HepG2 (cell line): ENCODE results near the gene SMAP1. TPM values are rescaled to one million over a fixed set of nuclear protein-coding genes. Genes with fewer than 3 reads are reported as not detected.

Experiments used
- ATAC-seq: fragments of 200-7000 bp; cut with Tn5 transposase; 3 replicates; pipeline ENCODE4 v1.9.1; 2020; ENCODE audit warnings: mild to moderate bottlenecking, moderate library complexity
- BruUV-seq: library from RNA; stranded (reverse); fragments of 400-500 nt; replicated peaks from 2 replicates; lab custom pipeline; 2021; lab: Mats Ljungman, UMichigan
- CTCF ChIA-PET: fragments of 300-600 bp; formaldehyde crosslinking; extraction: SDS; loops from one replicate; lab custom pipeline; 2021; ENCODE audit warnings: low total read pairs, inconsistent platforms, low intra/inter-chr PET ratio; lab: Yijun Ruan, JAX
- POLR2A ChIA-PET: fragments of 350-600 bp; sonication (Branson Sonifier 250); formaldehyde crosslinking; loops from one replicate; lab custom pipeline; 2020; ENCODE audit warnings: antibody characterized with exemption, inconsistent platforms; lab: Yijun Ruan, JAX
- DNase-seq: peaks from one replicate; pipeline ENCODE4 v3.0.0-alpha.2; 2015; ENCODE audit warnings: low spot score
- FAIRE-seq: peaks from 3 replicates; lab custom pipeline; 2011; peaks lifted over from hg19 to GRCh38; lab: Jason Lieb, UNC
- H2AFZ ChIP-seq: one replicate; pipeline ENCODE4 v1.6.1; 2011; ENCODE audit warnings: low read length, inconsistent platforms
- H3K27ac ChIP-seq: fragments of 300-600 bp; 3 replicates; pipeline ENCODE4 v1.8.0; 2011; ENCODE audit warnings: mixed run types, mild to moderate bottlenecking, mixed read lengths, low read length, inconsistent platforms; ENCODE audit not compliant: insufficient read depth; ENCODE audit errors: extremely low read length
- H3K27me3 ChIP-seq, 2 experiments: fragments of 200-600 bp in 1 of 2; 2 replicates in 1 of 2; 3 replicates in 1 of 2; pipeline versions ENCODE4 v1.6.0 to v1.8.0; 2011; ENCODE audit warnings: low read length in 2 of 2, mild to moderate bottlenecking in 2 of 2, moderate library complexity in 2 of 2, inconsistent platforms in 1 of 2; ENCODE audit not compliant: insufficient read depth in 2 of 2, control insufficient read depth in 1 of 2
- H3K36me3 ChIP-seq, 2 experiments: fragments of 200-600 bp in 1 of 2; replicated peaks in 1 of 2; 2 replicates in 1 of 2; 3 replicates in 1 of 2; pipeline versions ENCODE4 v1.5.1 to v1.8.0; 2011; ENCODE audit warnings: low read length in 2 of 2, inconsistent platforms in 1 of 2; ENCODE audit not compliant: insufficient read depth in 2 of 2, control insufficient read depth in 1 of 2
- H3K4me1 ChIP-seq: 2 replicates; pipeline ENCODE4 v1.5.1; 2012; ENCODE audit warnings: low read length, inconsistent platforms; ENCODE audit not compliant: insufficient read depth
- H3K4me2 ChIP-seq: 2 replicates; pipeline ENCODE4 v1.6.0; 2011; ENCODE audit warnings: low read depth, low read length, inconsistent platforms
- H3K4me3 ChIP-seq, 3 experiments: fragments of 200-600 bp in 1 of 3; sonication (generic), shearing (Covaris generic) in 1 of 3; replicated peaks in 1 of 3; 2 replicates each; pipeline ENCODE4 v1.5.1; 2011 to 2016; ENCODE audit warnings: low read length in 3 of 3, inconsistent platforms in 2 of 3, low read depth in 2 of 3, mild to moderate bottlenecking in 2 of 3, control low read depth in 1 of 3, mixed read lengths in 1 of 3; ENCODE audit not compliant: insufficient read depth in 1 of 3
- H3K79me2 ChIP-seq: one replicate; pipeline ENCODE4 v1.6.1; 2011; ENCODE audit warnings: low read length, inconsistent platforms; ENCODE audit not compliant: insufficient read depth
- H3K9ac ChIP-seq: 2 replicates; pipeline ENCODE4 v1.6.0; 2011; ENCODE audit warnings: mild to moderate bottlenecking, low read depth, low read length, inconsistent platforms; ENCODE audit not compliant: insufficient read depth
- H3K9me3 ChIP-seq: 2 replicates; pipeline ENCODE4 v1.5.1; 2012; ENCODE audit warnings: mild to moderate bottlenecking, low read length
- H4K20me1 ChIP-seq: 2 replicates; pipeline ENCODE4 v1.6.0; 2011; ENCODE audit warnings: inconsistent platforms, mild to moderate bottlenecking, low read length, moderate library complexity; ENCODE audit not compliant: insufficient read depth
- ASH2L ChIP-seq: fragments of 300-600, 200-600 bp; sonication (generic); IDR thresholded peaks from 2 replicates; pipeline ENCODE4 v1.7.0; 2017; ENCODE audit warnings: low read depth, mild to moderate bottlenecking, moderate library complexity, mixed read lengths, low read length; ENCODE audit not compliant: insufficient read length
- CBFB ChIP-seq: sonication (generic); formaldehyde crosslinking; IDR thresholded peaks from 2 replicates; pipeline ENCODE4 v1.4.0; 2020; ENCODE audit warnings: missing genetic modification reagents
- HNRNPK ChIP-seq: fragments of 200-400 bp; formaldehyde crosslinking; IDR thresholded peaks from 2 replicates; pipeline ENCODE4 v1.6.1; 2018; ENCODE audit warnings: low read length, low read depth, moderate library complexity, mild to moderate bottlenecking; ENCODE audit not compliant: poor library complexity, severe bottlenecking
- RBM39 ChIP-seq: fragments of 200-400 bp; formaldehyde crosslinking; IDR thresholded peaks from one replicate; pipeline ENCODE4 v1.6.1; 2018; ENCODE audit warnings: antibody characterized with exemption, mild to moderate bottlenecking, low read depth, low read length; ENCODE audit not compliant: poor library complexity, severe bottlenecking
- SRSF1 ChIP-seq: fragments of 200-400 bp; formaldehyde crosslinking; optimal IDR thresholded peaks from 2 replicates; pipeline ENCODE3; 2017; ENCODE audit warnings: mild to moderate bottlenecking, low read depth, low read length, moderate library complexity
- TCF7 ChIP-seq: sonication (generic); IDR thresholded peaks from 2 replicates; pipeline ENCODE4 v1.6.1; 2016; ENCODE audit warnings: antibody characterized with exemption, low read depth
- ZFP36L2 ChIP-seq: sonication (generic); formaldehyde crosslinking; IDR thresholded peaks from 2 replicates; pipeline ENCODE4 v1.4.0; 2020; ENCODE audit warnings: missing genetic modification reagents
- ZNF121 ChIP-seq: sonication (generic); formaldehyde crosslinking; IDR thresholded peaks from 2 replicates; pipeline ENCODE4 v1.5.0; 2020; ENCODE audit warnings: mild to moderate bottlenecking, missing genetic modification reagents
- ZNF34 ChIP-seq: sonication (generic); formaldehyde crosslinking; IDR thresholded peaks from 2 replicates; pipeline ENCODE4 v1.4.0; 2020; ENCODE audit warnings: mild to moderate bottlenecking, missing genetic modification reagents, borderline replicate concordance
- ZNF577 ChIP-seq: sonication (generic); formaldehyde crosslinking; IDR thresholded peaks from 2 replicates; pipeline ENCODE4 v1.4.0; 2020; ENCODE audit warnings: mild to moderate bottlenecking, low read depth, missing genetic modification reagents, borderline replicate concordance
- ZNF598 ChIP-seq: sonication (generic); formaldehyde crosslinking; IDR thresholded peaks from 2 replicates; pipeline ENCODE4 v1.5.1; 2020; ENCODE audit warnings: mild to moderate bottlenecking, missing genetic modification reagents, borderline replicate concordance
- ZNF614 ChIP-seq: IDR thresholded peaks from 2 replicates; pipeline ENCODE4 v1.6.1; 2018; ENCODE audit warnings: missing biosample characterization, missing genetic modification reagents, inconsistent platforms, borderline replicate concordance
- WGBS: methylation state at CpG from one replicate; pipeline ENCODE4 v1.1.6; 2017; ENCODE audit warnings: low lambda C conversion rate; 5-methylcytosine and 5-hydroxymethylcytosine counted together
- in situ Hi-C: cut with HindIII; loops from 2 replicates; pipeline ENCODE4 v1.10.0; 2017; ENCODE audit warnings: low pct_unique_long_range_greater_than_20kb; ENCODE audit not compliant: extremely low pct_ligation_motif_present
- intact Hi-C: fragments of 100-400 bp; cut with micrococcal nuclease; formaldehyde crosslinking; loops from one replicate; pipeline ENCODE4 v1.10.0; 2022; ENCODE audit not compliant: unreplicated experiment
- polyA plus RNA-seq, 8 experiments: library from polyadenylated mRNA; depleted of rRNA in 3 of 8; stranded (reverse) in 7 of 8; unstranded in 1 of 8; fragments of >200 nt; fragmentation: Illumina TruSeq in 4 of 8; extraction: Trizol in 4 of 8; gene quantifications; 2 replicates each; pipeline versions ENCODE4 v1.2.1 to v1.2.3, GENCODE V29; 2011 to 2016; ENCODE audit warnings: low read depth in 4 of 8, missing spikeins in 1 of 8, mixed read lengths in 1 of 8; ENCODE audit not compliant: insufficient read depth in 1 of 8
- total RNA-seq, 5 experiments: library from RNA; depleted of rRNA; stranded (reverse); fragments of >200 nt; fragmentation: Illumina TruSeq; extraction: Trizol; gene quantifications; 2 replicates each; pipeline ENCODE4 v1.2.3, GENCODE V29; 2016; ENCODE audit warnings: low read depth in 1 of 5
- TF ChIP-seq, protein P1 (sequence below): sonication (generic); formaldehyde crosslinking; IDR thresholded peaks from 2 replicates; pipeline ENCODE4 v1.8.1; 2023; ENCODE audit warnings: mild to moderate bottlenecking, inconsistent platforms, moderate library complexity, missing genetic modification reagents, borderline replicate concordance
- TF ChIP-seq, protein P2 (sequence below): sonication (generic); formaldehyde crosslinking; IDR thresholded peaks from 2 replicates; pipeline ENCODE4 v1.9.0; 2022; ENCODE audit warnings: low read depth, missing genetic modification reagents
- TF ChIP-seq, protein P3 (sequence below), 2 experiments: IDR thresholded peaks; 2 replicates each; pipeline ENCODE4 v1.6.1; 2011 to 2012; ENCODE audit warnings: low read length in 2 of 2, borderline replicate concordance in 1 of 2, low read depth in 1 of 2, mild to moderate bottlenecking in 1 of 2, moderate library complexity in 1 of 2

Gene SMAP1
- total and polyA plus RNA-seq, 2 of the 13 experiments (the other 11 are each of a cell fraction or from before 2014, with no cell fraction given), result 13.4 to 17.8 TPM

DNA sequence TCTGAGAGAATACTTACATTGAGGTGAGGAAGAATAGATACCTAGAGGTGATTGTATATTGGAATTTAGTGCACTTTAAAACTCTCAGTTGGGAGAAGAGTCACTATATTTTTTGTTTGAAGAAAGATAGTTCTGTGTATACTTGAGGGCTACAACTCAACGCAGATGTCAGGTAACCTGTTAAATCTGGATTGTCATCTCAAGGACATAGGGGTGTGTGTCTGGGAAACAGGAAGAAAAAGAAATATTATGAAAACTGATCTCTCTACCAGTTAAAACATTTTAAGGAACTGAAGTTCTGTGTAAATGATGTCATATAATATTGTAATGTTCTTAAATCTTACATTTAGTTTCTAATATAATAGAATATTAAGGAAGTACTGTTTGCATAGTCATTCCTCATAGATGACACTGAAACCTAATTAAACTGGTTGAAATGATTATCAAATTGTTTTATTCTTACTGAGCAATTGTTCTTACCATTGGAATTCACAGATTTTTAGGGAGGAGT is 86.2 kb downstream of the SMAP1 start:
- CTCF ChIA-PET, result no interaction called here
- 94% methylated on average over 1 of the region's 1 CpG for WGBS

More for the DNA sequence above, 86.2 kb downstream of the SMAP1 start:
- Histone ChIP-seq H2AFZ (no peak overlapping the region), H3K4me3 (no peak overlapping the region), H3K79me2 (no peaks in the 10 kb centered on the region), H3K9me3 (no peaks in the 10 kb centered on the region), H3K27ac (no peak overlapping the region), H3K4me2 (no peak overlapping the region), H3K36me3 (no peaks in the 10 kb centered on the region), H3K9ac (no peak overlapping the region), H3K27me3 (no peaks in the 10 kb centered on the region), H4K20me1 (no peaks in the 10 kb centered on the region), H3K4me1 (no peaks in the 10 kb centered on the region)
- ATAC-seq (no peak), FAIRE-seq (no peak), DNase-seq (no peak)
- BruUV-seq, result no TSS peak
- TF ChIP-seq RBM39 (no peak), TCF7 (no peak), ZNF121 (no peak), ZNF598 (CRISPR knock-in tag) (no peak), ZNF614 (CRISPR knock-in tag) (no peak), ZNF34 (CRISPR knock-in tag) (no peak), SRSF1 (no peak), ZNF577 (no peak), HNRNPK (no peak), ZFP36L2 (CRISPR knock-in tag) (no peak), CBFB (CRISPR knock-in tag) (no peak), ASH2L (no peak)
- TF ChIP-seq, protein P1, sequence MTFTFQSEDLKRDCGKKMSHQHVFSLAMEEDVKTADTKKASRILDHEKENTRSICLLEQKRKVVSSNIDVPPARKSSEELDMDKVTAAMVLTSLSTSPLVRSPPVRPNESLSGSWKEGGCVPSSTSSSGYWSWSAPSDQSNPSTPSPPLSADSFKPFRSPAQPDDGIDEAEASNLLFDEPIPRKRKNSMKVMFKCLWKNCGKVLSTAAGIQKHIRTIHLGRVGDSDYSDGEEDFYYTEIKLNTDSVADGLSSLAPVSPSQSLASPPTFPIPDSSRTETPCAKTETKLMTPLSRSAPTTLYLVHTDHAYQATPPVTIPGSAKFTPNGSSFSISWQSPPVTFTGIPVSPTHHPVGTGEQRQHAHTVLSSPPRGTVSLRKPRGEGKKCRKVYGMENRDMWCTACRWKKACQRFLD (CRISPR knock-in tag), result no peak
- TF ChIP-seq, protein P2, sequence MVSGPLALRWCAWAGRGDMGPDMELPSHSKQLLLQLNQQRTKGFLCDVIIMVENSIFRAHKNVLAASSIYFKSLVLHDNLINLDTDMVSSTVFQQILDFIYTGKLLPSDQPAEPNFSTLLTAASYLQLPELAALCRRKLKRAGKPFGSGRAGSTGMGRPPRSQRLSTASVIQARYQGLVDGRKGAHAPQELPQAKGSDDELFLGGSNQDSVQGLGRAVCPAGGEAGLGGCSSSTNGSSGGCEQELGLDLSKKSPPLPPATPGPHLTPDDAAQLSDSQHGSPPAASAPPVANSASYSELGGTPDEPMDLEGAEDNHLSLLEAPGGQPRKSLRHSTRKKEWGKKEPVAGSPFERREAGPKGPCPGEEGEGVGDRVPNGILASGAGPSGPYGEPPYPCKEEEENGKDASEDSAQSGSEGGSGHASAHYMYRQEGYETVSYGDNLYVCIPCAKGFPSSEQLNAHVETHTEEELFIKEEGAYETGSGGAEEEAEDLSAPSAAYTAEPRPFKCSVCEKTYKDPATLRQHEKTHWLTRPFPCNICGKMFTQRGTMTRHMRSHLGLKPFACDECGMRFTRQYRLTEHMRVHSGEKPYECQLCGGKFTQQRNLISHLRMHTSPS (CRISPR knock-in tag), result no peak
- TF ChIP-seq, protein P3, sequence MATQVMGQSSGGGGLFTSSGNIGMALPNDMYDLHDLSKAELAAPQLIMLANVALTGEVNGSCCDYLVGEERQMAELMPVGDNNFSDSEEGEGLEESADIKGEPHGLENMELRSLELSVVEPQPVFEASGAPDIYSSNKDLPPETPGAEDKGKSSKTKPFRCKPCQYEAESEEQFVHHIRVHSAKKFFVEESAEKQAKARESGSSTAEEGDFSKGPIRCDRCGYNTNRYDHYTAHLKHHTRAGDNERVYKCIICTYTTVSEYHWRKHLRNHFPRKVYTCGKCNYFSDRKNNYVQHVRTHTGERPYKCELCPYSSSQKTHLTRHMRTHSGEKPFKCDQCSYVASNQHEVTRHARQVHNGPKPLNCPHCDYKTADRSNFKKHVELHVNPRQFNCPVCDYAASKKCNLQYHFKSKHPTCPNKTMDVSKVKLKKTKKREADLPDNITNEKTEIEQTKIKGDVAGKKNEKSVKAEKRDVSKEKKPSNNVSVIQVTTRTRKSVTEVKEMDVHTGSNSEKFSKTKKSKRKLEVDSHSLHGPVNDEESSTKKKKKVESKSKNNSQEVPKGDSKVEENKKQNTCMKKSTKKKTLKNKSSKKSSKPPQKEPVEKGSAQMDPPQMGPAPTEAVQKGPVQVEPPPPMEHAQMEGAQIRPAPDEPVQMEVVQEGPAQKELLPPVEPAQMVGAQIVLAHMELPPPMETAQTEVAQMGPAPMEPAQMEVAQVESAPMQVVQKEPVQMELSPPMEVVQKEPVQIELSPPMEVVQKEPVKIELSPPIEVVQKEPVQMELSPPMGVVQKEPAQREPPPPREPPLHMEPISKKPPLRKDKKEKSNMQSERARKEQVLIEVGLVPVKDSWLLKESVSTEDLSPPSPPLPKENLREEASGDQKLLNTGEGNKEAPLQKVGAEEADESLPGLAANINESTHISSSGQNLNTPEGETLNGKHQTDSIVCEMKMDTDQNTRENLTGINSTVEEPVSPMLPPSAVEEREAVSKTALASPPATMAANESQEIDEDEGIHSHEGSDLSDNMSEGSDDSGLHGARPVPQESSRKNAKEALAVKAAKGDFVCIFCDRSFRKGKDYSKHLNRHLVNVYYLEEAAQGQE (IDR thresholded peaks at IDR 0.05; ENCODE audit: borderline replicate concordance in 1 of 2, low read depth in 1 of 2, low read length in 2 of 2), result no peak
- in situ Hi-C loops, result no loop called here
- intact Hi-C loops, result no loop called here
- POLR2A ChIA-PET, result no interaction called here
